GM21381 (cell line): Measurements from ENCODE around the gene CDKN3.
"Not testable (repeated sequence)": the region's sequence is repeated elsewhere in the genome, so short reads cannot be mapped to it uniquely, and the experiment has no call there.

Experiments
- ATAC-seq: cut with Tn5 transposase; IDR thresholded peaks from one replicate; pipeline ENCODE4 v1.9.1; 2021; ENCODE audit warnings: mild to moderate bottlenecking, moderate library complexity; ENCODE audit not compliant: unreplicated experiment

The CDKN3 gene

GRCh38 chr14:54451961-54452360 lies 55.2 kb downstream of the CDKN3 start:
- no peak for ATAC-seq

GRCh38 chr14:54453252-54453651 lies 56.4 kb downstream of the CDKN3 start:
- no peak for ATAC-seq

- ATAC-seq, result not testable (repeated sequence)
Measured at GRCh38 chr14:54453990-54454389, 57.2 kb downstream of the CDKN3 start.

GRCh38 chr14:54455363-54455762 lies 58.6 kb downstream of the CDKN3 start:
- ATAC-seq, result no peak

GRCh38 chr14:54456820-54457608 lies 60.2 kb downstream of the CDKN3 start:
- not testable (repeated sequence) for ATAC-seq

GRCh38 chr14:54457609-54457996 lies 60.8 kb downstream of the CDKN3 start:
- no peak for ATAC-seq

GRCh38 chr14:54458536-54458935 lies 61.7 kb downstream of the CDKN3 start:
- not testable (repeated sequence) for ATAC-seq

GRCh38 chr14:54459106-54459505 lies 62.3 kb downstream of the CDKN3 start:
- ATAC-seq, result no peak

GRCh38 chr14:54462048-54462447 lies 65.2 kb downstream of the CDKN3 start:
- ATAC-seq, result no peak

- no peak for ATAC-seq
Measured at GRCh38 chr14:54465654-54466053, 68.8 kb downstream of the CDKN3 start.

GRCh38 chr14:54467280-54467679 lies 70.5 kb downstream of the CDKN3 start:
- no peak for ATAC-seq
